ENCODE results near the gene SYNM.
"Not testable (repeated sequence)": the region's sequence is repeated elsewhere in the genome, so short reads cannot be mapped to it uniquely, and the experiment has no call there.

The SYNM gene

DNA sequence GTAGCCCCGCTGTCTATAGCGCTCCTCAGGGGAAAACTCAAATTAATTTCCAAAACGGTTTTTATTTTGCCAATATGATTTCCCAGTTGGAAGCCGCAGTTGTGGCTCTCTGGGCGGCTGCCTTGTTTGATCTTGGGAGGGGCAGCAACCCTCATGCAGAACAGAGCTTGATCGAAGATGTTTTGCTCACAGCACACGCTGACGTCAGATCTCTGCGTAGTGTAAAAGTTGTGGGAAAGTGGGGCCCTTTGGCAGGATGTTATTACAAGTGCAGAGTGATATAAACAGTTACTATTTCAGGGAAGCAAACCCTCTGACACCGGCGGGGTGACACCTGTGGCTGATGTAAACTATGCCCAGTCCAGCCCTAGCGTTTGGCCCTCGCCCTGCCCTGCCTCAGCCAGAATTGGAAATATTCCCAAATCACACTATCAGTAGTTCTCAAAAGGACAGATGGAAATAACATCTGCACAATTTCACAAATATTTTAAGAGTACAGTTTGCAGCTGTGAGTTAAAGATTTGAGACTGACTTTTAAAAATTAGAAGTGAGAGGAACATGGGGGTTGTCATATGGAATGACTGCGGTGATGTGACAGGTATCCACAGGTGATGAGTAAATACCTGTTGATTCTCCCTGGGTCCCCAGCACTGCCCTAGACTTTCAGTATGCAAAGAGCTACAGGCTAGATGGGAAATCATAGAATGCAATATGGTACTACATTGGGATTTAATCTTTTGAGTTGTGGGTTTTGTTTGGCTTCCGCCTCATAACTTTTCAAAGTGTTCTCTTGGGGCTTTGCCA, 1.7 kb downstream of the SYNM start:
- DNase-seq: no peak

DNA sequence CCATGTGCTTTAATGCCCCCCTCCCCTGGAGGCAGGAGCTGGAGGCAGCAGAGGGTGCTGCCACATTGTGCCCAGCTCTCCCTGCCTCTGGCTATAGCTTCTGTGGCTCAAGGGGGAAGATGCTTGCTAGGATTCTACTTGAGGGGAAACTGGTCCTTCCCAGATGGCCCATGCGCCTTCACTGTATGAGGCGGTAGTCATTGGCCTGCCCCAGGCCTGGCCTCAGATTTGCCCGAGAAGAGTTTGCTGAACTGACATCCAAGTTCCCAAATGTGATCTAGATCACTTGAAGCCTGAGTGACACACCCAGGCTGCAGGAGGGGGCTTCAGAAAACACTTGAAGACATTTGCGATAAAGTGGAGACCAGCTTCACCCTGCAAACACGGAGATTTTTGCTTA, 4.1 kb downstream of the SYNM start:
- no peak for DNase-seq

DNA sequence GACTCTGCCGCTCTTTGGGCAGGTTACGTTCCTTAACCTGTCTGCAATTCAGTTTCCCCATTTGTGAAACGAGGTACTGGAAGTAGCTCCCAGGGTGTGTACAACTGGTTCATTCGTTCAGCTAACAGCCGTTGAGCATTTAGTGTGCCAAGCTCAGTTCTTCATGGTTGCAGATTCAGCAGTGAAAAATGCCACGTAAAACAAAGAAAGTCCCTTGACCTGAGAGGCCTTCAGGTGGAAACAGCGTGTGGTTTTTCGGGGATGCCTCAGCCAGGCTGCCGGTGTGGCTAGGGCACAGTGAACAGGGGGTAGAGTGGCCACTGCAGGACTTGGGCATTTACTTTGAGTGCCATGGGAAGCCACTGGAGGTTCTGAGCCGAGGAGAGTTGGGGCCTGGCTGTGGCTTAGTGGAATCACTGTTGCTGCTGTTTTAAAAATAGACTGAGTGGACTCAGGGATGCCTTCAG, 4.7 kb downstream of the SYNM start:
- no peak for DNase-seq

DNA sequence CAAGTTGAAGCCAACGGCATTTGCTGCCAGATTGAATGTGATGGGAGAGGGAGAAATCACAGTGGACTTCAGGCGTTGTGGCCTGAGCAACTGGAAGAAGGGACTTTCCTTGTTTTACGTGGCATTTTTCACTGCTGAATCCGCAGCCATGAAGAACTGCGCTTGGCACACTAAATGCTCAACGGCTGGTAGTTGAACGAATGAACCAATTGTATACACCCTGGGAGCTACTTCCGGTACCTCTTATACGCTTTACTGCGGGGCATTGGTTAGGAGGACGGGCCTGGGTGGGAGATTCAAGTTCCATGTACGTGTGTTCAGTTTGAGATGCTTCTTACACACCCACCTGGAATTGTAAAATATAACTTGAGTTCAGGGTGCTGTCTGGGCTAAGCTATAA, 5.2 kb downstream of the SYNM start:
- DNase-seq: no peak

DNA sequence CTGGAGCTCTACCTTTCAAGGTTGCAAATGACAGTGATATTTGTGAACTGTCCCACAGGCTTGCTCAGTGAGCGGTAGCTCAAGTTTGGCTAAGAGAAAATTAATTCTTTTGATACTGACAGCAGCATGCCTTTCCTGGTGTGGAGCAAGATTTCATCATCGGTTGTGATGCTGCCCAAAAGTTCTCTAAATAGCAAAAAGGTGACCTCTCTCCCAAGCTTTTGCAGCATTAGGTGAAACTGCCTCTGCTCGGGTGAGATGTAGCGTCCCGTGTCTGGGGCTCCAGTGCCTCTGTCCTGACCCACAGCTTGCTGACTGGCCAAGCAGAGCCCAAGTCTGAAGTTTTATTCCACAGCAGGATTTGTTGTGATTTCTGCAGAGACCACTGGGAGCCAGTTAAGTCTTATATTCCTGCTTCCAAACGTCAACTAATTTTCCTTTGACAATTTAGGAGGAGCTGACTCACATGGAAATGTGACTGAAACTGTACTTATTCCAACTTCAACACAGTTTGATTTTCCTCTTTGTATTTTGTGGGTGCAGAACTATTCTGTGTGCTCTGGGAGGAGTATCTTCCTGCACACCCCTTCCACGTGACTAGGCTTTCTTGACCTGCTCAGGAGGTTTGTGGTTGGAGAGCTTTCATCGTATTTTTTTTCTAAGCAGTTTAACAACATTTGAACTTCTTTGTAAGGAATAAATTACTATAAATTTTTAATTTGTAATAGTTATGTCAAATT, 5.9 kb downstream of the SYNM start:
- DNase-seq: no peak

DNA sequence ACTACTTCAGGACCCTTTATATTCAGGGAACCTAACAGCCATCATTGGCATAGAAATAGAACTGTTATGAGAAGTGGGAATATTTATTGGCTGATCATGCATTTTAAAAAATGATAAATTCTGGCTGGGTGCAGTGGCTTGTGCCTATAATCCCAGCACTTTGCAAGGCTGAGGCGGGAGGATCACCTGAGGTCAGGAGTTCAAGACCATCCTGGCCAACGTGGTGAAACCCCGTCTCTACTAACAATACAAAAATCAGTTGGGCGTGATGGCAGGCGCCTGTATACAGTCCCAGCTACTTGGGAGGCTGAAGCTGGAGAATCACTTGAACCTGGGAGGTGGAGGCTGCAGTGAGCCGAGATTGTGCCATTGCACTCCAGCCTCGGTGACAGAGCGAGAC, 6.8 kb downstream of the SYNM start:
- DNase-seq: not testable (repeated sequence)

DNA sequence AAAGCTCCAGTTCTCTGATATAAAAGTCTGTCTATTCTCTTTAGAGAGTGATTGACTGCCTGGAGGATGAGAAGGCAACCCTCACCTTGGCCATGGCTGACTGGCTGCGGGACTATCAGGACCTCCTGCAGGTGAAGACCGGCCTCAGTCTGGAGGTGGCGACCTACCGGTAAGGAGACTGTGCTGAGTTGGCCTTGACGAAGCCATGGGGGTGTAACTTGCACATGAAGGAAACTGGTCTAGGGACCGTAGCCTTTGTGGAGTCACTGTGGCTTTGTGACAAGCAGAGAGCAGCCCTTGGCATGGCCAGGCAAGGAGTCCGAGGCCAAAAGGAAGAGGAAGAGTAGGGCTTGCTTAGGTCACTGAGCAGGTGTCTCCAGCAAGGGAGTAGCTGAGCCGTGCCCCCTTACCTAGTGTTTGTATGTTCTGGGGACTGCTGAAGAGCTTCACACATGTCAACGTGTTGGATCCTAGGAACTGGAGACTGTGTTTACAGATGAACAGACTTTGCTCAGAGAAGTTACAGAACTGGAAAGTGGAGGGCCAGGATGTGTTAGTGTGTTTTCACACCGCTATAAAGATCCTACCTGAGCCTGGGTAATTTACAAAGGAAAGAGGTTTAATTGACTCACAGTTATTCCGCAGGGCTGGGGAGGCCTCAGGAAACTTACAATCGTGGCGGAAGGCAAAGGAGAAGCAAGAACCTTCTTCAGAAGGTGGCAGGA, 8.8 kb downstream of the SYNM start:
- DNase-seq: no peak

DNA sequence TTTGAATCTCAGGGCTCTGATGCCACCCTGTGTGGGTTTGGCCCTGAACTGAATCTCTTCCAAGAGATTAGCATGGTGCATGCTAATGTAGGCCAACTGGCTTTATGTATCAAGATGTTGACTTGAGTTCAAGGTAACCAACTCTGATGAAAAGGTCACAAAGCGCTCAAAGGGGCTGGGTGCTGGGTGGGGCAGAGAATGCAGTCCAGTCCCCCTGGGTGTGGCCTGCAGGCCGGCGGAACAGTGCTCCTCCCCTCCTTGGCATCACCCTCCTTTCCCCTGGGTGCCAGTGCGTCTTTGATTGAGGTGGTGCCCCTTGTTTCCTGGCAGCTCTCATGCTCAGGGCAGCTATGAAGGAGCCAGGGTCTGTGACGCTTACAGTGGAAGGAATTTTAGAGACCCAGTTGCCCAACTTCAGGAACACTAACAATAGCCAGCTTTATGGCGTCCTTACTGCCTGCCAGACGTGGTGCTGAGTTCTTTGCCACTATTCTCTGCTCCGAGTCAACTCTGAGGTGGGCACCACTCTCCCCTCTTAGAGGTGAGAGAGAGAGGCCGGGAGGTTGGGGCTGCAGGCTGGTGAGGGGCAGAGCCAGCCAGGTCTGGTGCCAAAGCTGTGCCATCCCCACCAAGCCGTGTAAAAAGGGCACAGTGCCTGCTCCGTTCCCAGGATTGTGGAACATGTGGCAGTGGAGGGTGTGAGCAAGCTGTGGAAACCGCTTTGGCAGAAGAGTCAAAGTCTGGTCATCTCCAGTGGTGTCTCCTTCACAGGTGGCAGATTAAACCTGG, 9.8 kb downstream of the SYNM start:
- DNase-seq: no peak

DNA sequence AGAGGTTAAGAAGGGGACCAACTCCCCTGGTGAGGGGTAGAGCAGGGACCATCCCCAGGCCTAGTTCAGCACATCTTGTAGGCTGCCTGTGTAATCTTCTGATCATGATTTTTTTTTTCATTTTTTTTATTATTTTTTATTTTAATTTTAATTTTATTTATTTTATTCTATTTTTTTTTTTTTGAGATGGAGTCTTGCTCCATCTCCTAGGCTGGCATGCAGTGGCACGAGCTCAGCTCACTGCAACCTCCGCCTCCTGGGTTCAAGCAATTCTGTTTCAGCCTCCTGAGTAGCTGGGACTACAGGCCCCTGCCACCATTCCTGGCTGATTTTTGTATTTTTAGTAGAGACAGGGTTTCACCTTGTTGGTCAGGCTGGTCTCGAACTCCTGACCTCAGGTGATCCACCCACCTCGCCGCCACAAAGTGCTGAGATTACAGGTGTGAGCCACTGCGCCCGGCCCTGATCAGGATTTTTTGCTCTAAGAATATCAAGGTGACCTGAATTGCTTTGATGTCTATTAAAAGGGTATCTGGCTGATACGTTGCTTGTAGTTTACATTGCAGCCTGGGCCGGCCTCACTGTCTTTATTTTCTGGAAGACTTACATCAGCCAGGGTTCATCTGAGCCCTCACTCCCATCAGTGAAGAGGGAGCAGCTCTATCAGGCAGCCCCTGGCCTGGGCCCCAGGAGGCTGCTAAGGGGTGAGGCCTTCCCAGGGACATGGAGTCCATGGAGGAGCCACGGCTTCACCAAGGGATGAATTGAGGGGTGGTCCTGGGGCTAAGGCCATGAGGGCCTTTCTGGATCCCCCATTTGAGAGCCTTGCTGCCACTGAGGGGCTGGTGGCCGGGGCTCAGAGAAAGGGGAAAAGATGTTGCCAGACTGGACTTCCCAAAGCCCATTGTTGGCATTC, 10.7 kb downstream of the SYNM start:
- no peak for DNase-seq

DNA sequence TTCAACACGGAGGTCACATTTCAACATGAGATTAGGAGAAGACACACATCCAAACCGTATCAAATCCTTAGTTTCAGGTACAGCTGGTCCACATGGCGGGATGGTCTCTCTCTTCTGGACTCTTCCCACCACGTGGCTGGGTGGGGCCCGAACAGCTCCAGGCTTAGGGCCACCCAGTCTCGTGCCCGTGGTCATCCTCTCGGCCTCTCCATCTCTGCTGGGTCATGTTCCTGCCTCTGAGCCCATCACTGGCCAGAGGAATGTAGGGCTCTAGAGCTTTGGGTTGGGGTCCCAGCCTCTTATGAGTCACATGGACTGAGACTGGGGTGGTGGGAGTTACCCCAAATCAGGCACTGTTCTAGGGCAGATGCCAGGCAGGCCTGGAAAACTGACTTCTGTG, 12.2 kb downstream of the SYNM start:
- DNase-seq: no peak

DNA sequence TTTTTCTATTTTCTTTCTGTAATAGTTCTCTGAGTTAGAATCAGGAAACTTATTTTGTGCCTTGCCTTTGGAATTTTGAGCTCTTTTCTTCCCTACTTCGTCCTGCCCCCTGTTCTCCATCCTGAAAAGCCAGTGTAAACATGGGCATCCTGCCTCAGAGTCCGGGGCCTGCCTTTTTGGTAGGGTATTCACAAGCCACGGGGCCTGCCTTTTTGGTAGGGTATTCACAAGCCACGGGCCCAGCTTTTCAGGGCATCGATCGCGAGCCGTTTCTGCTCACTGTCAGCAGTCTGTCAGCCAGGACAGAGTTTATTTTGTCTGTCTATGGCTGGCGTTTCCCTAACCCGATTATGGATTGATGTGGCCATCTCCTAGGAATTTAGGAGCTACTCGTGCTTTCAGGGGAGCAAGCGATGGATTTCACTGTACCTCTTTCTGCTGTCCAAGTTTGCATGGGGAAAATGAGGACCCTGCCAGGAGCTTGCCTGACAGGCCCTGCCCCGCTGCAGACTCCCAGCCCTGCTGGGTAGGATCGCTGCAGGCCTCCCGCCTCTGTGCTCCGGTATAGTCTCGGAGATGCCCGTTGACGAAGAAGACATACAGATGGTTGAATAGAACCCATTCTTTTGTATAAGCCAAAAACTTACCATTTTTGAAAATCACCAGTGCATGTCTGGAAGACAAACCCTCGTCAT, 12.8 kb downstream of the SYNM start:
- DNase-seq: no peak

DNA sequence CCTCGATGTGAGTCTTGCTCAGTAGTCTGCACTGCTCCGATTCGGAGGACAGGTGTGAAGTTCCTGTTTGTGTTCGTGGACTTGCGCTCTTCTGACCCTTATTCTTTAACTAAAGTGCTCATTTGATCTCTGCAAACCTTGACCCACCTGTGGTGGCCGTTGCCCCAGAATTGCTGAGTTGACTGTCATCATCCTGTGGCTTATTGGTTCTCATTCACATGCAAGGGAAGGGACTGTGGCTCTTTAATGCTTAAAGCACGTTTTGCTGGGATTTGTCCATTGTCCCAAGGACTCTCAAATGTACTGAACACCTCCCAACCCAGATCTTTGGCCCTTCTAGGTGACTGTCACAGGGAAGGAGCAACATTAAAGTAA, 13.4 kb downstream of the SYNM start:
- DNase-seq: no peak

DNA sequence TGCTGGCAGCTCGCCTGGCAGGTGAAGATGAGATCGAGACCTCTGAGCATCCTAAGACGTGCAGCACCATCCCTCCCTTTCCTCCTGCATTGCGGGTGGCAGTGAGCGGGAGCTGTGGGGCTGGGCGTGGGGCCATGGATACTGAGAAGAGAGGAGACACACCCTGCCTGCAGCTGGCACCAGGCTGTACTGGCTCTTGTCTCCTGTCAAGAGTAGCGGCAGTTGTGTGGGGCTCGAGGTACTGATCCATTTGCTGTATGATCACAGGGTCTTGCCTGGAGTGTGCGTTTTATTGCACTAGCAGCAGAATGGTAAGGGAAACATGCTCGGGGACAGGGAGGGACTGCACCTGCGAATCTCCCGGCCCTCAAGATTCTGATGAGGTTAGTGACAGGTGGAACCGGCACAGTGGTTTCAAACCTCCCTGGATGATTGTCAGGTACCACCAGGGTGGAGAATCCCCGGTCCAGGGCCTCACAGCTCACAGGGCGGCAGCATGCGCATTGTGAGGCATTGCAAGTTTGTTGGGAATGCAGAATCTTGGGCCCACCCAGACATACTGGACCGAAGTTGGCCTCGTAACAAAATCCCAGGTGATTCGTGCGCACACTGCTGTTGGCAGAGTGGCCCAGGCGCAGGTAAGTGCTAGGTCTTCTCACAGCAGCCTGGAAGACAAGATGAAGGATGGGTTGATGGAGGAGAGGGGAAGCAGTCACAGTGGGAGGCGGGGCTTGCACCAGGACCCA, 14.1 kb downstream of the SYNM start:
- no peak for DNase-seq

DNA sequence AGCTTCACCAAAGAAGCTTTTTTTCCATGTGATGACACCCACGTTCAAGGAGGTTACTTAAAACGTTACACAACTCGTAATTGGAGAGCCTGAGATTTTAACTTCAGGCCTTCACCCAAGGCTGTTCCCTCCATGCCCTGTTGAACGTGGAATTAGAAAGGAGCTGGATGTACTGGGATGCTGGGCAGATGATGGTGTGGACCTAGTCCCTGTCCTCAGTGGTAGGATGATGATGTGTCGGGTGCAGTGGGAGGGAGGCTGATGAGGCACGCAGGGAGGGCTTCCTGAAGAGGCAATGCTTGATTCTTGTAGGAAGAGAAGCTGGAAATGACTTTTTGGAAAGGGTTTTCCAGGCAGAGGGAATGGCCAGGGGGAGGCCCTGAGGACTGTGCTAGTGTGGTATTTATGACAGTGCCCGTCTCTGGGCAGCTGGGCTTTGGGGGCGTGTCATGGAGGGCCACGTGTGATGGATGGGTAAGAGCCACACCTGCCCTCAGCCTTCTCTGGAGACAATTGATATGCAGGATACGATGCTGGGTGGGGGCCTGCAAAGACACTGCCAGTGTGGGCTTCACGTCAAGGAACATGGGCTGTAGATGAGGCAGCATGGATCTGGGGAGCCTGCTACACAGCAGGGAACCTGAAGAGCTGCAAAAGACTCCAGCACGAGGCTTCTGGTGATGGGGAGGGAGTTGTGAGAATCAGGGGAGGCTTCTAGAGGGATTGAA, 15.3 kb downstream of the SYNM start:
- DNase-seq: no peak

DNA sequence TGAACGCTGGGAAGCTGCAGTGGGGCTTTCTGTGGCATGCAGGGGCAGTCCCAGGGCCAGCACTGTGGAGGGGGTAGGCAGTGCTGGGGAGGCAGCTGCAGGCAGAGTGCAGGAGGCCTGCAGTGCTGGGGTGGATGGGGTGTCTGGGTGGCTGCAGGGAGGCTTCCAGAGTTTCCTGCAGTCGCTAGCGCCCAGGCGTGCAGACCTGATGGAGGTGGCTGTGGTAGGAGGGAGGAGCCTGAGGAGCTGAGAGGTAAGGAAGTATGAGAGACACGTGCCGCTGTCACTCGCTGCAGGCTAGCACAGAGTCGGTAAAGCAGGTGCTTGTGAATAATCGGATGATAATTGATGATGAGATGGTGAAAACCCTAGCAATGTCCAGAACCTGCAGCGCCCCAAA, 16.3 kb downstream of the SYNM start:
- DNase-seq: no peak

DNA sequence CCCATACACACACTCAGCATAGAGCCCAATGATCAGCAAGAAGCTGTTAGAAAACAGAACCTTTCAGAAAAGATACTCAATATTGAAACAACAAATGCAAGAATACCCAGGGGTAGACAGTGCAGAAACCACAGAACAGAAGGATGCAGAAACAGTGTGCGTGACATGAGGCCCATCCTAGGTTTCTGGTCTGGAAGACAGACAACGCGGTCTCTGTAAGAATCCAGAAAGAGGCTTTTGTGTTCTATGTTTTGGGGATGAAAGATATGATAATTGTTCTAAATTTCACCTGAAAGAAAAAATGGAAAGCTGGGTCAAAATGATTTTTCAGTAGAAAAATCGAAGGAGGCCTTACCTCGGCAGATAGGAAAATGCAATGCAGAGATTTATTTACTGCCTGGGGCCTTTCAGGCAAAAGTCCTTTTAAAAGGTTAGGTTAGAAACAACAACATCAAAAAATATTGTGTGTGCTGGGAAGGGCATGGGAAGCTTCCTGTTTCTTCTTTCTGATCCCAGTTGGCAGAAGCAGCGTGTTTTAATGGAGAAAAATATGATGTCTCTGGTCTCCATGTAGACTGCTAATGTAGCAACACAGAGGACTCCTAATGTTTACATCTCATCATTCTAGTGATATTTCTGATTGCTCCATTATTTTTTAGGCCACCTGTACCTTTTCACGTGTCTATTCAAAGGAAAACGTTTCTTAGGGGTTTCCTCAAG, 17.0 kb downstream of the SYNM start:
- no peak for DNase-seq

DNA sequence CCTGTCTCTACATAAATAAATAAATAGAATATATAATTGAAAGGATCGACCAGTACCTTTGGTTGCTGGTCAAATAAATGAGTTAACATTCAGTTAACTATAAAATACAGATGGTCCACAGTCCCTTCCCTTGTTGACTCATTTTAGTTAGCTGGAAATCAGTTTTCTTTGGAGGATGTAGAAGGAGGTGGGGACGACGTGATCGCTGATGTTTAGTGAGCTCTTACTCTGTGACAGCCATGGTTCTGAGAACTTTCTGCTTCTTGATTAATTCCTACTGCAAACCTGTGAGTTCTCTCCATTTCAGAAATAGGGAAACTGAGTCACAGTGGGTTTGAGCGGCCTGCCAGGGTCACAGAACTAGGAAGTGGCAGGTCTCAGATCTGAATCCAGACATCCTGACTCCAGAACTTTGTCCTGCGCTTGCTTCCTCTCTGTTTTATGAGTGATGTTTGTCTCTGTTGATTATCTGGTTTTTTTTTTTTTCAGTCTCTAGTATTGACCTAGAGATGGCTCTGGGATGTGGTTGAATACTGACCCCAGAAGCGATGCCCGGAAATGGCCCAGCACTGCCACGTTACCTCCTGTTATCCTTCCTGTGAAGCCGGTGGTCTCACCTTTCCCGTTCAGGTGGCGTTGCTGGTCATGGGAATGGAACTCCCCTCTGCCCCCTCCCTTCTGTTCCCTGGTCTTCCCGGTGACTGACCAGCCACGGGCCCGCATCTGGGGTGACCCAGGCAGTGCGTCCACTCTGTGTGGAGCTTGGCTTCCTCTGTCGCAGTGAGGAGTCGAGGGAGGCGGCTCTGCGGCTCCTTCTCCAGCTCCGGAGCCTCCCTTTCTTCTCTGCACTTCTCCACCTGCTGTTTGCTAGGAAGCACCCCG, 18.2 kb downstream of the SYNM start:
- DNase-seq: peak in 1 of 2 experiments; percentile 67

Data from SW 1271 (cell line).